Panc1 (cell line): ENCODE measurements around the gene TRANK1.

Experiments
- CTCF ChIP-seq: fragments of 450-650 bp; IDR thresholded peaks from 2 replicates; pipeline ENCODE4 v1.5.1; 2017; ENCODE audit warnings: mild to moderate bottlenecking
- POLR2AphosphoS5 ChIP-seq: IDR thresholded peaks from 2 replicates; pipeline ENCODE4 v1.6.1; 2012; ENCODE audit warnings: mild to moderate bottlenecking, low read depth, low read length, moderate library complexity

- TF ChIP-seq CTCF (no peak), POLR2AphosphoS5 (no peak)
Observed at GRCh38 chr3:36956155-36956554, 11.3 kb upstream of the TRANK1 start.
